ENCODE results near the gene CLN5.

CLN5 gene

DNA sequence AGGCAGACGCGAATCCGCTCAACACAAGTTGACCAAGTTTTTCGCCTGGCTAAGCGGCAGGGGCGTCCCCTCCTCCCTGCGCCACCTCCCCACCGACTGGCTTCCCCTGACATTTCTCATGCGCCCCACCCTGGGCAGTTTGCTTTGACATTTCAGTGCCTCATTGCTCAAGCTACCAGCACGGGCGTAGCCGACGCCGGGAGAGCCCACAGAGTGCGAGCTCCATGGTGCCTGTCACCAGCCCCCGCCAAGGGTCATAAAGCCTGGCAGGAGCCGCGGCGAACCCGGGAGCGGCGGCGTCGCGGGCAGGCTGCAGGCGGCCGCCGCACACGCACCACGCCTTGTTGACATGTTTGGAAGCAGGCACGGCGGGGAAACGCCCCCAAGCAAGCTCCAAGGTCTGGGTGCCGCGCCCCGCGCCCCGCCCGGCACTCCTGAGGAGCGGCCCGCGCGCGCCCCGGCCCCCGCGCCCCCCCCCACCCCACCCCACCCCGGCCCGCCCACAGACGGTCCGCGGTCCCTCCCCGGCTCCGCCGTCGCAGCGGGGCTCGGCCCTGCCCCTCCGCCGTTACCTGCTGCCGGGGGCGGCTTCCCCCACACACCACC is 34.5 kb downstream of the CLN5 start:
- peak; percentile 64 for DNase-seq

DNA sequence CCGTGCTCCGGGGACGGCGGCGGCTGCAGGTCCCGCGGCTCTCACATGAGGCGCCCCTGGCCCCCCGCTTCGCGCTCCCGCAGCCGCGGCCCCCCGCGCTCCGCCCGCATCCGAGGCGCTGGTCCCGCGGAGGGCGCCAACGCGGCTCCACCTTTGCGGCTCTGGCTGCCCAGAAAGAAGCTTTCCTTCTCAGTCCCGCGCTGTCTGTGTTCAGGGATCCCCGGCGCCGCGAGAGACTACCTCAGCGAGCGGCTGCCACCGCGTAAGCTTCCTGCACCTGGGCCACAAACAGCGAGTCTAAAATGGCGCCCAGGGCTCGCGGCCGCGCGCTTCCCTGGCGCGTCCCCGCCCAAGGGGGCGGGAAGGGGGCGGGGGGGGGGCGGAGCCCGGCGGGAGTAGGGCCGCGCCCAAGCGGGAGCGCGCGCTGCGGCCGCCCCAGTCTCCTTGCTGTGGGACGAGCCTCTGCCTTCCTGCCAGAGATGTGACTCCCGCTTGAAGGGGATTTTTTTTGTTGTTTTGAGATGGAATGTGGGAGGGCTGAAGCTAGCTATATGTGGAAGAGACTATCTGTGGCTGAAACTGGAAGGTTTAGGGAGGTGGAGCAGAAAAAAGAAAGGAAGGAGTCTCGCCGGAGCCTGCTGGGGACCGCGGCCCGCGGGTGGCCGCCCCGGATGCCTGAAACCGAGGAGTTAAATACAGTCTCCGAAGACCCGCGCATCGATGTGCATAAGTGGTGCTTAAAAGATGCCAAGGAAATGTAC is 35.2 kb downstream of the CLN5 start, which contains the start of gene FBXL3:
Gene FBXL3 (minus strand): TSS at position 299 of the 761 bp plus-strand sequence. CDS start 5,299 bp downstream, outside the sequence.
- DNase-seq: peak; percentile 56

DNA sequence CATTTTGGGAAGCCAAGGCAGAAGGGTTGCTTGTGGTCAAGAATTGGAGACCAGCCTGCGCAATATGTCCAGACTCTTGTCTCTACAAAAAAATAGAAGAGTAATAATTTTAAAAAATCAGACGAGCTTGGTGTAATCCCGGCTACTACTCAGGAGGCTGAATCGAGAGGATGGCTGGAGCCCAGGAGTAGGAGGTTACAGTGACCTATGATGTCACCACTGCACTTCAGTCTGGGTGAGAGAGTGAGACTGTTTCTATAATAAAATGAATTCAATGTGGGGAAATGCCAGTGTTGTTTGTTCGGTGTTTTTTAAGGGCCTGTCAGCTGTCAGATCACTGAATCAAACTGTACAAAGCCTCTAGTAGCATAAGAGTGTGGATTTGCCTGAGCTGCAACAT is 36.3 kb downstream of the CLN5 start:
- no peak for DNase-seq

DNA sequence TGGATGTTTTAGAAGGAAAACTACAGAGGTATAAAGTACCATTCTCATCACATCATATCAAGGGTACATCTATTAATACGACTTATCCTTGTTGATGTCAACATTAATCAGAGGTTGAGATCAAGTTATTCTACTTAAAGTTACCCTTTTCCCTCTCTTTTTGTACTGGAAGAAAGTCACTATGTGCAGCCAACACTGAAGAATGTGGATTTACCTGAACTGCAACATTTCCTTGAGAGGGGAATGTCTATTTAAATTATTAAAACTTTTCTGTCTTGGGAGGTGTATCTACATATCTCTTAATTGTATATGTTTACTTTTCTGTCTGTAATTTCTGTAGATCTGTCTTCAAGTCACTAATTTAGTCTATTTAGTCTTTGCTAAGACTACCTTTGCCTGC is 37.6 kb downstream of the CLN5 start:
- DNase-seq: no peak

DNA sequence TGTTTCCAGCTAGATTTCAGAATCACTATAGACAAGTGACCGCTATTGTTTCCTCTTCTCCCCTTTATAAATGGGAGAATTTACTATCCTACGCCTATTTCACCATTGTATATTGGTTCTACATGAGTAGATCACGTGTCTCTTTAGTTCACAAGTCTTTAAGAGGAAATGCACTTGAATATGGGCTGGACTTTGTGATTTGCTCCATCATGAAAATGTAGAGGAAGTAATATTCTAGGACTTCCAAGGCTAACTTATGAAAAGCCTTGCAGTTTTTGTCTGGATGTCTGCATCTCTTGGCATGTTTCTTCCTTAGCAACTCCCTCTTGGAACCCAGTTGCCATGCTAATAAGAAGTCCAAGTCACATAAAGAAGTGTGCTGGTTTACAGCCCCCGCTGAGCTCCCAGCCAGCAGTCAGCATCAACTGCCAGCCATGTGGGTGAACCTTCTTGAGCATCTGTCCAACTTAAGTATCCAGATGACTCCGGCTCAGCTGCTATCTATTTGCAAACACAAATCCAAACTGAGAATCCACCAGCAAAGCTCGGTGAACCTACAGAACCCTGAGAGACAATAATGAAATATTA is 39.9 kb downstream of the CLN5 start:
- no peak for DNase-seq

DNA sequence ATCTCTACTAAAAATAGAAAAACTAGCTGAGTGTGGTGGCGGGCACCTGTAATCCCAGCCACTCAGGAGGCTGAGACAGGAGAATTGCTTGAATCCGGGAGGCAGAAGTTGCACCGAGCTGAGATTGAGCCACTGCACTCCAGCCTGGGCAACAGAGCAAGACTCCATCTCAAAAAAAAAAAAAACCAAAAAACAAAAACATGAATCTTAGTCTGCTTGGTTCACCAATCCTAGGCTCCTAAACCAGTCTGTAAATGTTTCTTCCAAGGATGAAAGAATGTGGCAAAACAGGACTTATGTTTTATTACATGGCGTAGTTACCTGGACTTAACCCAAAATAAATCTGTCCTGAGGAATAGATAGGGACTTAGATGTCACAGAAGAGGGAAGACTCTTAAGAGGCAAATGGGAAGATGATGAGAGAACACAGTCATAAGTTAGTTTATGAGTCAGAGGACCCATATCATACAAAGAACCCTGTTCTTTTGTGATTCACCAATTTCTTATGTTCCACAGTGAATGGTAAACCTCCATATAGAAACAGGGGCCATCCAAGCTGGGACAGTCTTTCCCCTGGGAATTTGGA is 41.9 kb downstream of the CLN5 start:
- DNase-seq: no peak

DNA sequence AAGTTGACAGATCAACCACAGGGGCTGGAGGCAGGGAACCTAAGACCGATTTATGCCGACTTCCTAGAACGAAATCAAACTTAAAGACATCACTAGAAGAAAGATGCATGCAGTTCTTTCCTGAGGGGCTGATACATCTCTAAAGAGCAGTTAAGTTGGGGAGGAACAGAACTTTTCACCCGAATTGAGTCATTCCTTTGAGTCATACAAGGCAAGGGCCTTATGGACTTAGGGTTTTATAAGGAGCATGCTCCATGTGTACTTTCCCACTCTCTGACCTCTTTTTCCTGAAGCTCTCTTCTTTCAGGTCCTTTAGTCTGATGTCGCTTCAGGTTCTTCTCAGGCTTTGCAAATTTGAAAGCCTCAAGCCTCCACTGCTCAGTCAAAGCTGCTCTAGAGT is 43.0 kb downstream of the CLN5 start:
- DNase-seq: no peak

DNA sequence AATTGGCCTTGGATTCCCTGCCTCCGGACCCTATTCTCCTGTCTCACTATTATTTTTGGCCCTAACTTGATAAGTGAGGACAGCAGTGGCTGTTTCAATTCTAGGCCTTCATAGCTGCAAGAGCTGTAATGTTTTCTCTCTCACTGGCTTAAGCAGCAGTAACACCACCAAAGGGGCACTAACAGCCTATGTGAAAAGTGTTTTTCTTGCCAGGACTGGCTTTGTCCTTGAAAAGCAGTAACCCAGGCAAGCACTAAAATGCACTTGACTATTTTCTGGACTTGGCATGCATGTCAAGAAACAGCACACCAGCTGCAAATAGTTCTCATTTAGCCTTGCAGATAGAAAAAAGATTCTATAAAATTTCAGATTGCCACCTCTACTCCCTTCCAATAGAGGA is 44.4 kb downstream of the CLN5 start:
- no peak for DNase-seq

DNA sequence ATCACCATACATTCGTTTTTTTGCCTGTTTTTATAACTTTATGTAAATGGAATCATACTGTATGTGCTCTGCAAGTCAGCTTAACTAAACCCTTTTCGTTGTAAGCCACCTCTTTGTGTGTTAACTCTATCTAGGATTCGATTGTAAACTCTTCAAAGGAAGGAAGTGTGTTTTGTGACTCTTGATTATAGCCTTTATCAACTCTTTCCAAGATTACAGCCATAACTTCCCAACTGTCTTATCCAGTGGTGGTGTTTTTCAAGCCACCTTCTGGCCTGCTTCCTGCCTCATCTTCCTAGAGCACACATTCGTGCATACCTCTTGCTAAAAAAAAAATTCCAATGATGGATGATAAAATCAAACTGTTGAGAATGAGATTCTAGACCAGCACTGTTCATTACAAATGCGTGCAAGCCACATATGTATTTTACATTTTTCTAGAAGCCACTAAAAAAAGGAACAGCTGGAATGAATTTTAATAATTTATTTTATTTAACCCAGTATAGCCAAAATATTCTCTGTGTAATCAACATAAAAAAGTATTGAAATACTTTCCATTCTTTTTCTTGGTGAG is 47.1 kb downstream of the CLN5 start:
- DNase-seq: no peak

DNA sequence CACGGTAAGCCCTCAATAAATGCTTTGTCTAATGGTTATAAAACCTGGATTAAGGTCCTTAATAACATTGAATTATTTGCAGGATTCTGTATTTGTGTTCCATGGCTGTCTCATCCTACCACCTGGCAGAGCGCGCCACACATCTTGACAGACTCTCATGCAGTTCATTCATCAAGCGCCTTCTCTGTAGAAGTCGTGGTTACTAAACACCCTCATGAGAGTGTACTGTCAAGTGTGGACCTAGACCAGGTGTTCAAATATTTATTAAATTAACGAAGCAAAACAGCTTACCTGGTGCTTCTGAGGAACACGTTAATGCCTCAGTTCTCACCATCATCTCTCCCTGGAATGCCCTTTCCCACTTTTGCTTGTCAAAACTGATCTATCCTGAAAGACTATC is 48.2 kb downstream of the CLN5 start:
- no peak for DNase-seq

DNA sequence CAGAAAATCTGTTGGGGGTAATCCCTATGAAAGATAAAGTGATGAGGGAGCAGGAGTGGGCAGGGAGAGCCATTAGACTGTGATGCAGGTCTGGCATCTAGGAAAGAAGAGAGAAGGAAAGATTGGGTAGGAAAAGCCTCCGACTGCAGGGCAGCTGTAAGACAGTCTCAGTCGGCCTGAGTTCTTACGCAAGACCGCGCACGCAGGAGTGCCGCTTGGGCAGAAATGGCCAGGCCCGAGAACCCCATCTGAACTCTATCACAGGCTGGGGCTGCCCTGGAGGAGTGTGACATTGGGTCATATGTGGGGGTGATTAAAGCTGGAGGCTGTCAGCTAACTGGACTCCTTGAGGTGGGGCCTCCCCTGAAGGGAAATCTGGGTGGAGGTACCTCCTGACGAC is 49.0 kb downstream of the CLN5 start:
- DNase-seq: no peak

DNA sequence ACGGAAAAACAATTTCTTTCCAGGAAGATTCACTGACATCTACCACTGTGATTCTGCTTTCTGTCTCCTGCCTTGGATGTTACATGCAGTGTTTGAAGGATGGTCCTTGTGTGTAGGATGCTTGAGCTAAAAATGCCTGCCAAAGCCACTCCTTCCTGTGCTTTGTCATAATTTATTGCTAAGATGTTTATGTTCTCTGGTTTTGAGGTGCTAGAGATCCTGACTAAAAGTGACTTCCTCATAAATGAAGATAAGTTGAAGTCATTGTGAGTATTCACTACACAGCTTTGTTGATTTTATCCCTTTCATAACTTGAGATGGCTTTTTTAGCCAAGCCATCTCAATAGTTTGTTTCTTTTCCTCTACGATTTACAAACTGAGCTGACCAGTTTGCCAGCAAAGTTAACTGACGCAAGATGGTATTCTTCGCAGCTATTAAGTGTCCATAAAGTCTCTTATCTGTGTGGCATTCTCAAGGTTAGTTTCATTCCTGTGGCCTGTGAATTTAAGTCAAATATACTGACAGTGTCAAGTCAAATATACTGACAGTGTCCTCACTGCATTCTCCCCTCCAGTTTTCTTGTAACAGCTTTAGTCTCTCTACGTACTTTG is 50.8 kb downstream of the CLN5 start:
- DNase-seq: no peak

DNA sequence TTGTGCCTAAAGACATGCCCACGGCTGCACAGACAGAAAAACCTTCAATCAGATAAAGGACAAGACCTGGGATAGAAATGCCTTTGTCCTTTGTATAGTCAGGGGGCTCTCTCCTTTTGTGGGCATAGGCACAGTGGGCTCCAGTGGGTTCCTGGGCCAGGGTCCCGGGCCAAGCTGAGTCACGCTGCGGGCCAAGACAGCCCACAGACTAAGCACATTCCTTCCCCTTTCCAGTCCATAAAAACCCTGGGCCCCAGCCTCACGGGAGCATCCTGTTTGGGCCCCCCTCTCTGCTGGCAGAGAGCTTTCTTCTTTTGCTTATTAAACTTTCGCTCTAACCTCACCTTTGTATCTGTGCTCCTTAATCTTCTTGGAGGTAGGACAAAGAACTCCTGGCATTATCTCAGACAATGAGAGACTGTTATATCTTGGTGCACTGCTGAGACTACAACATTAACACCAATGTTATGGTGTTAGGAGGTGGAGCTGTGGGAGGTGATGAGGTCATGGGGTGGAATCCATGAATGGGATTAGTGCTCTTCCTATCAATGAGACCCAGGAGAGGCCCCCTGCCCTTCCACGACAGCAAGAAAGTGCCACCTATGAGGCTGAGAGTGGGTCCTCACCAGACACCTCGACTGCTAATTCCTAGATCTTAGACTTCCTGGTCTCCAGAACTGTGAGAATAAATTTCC is 55.9 kb downstream of the CLN5 start:
- DNase-seq: no peak

DNA sequence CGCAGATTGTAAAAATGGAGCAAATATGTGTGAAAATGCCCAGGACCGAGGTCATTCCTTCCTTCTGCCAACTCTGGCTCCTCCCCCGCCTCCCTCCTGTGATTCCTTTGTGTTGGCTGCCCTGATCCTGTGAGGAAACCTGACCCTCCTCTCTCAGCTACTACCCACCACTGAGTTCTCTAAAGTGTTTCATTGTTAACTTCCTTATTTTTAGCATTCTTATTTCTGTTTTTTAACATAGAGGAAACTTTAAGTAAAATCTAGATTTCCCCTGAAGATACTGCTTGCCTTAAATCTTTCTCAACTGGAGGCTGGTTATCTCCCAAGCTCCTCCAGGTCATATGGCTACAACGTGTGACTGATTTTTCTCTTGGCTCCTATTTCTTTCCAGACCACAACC is 56.8 kb downstream of the CLN5 start:
- DNase-seq: no peak

DNA sequence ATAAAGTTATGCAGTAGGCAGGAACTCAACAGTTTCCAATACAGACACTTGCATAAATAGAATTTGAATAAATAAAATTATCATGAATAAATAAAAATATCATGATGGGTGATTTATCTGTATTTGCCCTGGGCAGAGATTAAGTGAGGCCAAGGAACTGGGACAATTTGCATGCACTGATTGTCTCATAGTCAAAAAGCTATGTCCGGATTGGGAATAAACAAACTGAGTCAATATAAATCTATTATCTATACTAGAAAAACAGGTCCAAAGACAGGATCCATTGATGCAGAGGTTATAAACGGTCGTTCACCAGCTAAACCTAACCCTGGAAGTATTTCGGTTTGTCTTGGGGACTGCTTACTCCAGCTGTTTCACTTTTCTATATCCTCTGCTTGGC is 61.3 kb downstream of the CLN5 start:
- DNase-seq: peak; percentile 12

Data from NCI-H1048 (cell line).